GM20000 (cell line): Measurements from ENCODE around the gene SLC35B1.

Source experiments
- DNase-seq: peaks from one replicate; pipeline ENCODE4 v3.0.0; 2012; ENCODE audit warnings: low spot score
- TF ChIP-seq, protein P1 (sequence below): IDR thresholded peaks from 2 replicates; pipeline ENCODE4 v1.5.1; 2012; ENCODE audit warnings: mild to moderate bottlenecking, control low read depth; ENCODE audit errors: extremely low read depth, missing control alignments

Gene SLC35B1

DNA sequence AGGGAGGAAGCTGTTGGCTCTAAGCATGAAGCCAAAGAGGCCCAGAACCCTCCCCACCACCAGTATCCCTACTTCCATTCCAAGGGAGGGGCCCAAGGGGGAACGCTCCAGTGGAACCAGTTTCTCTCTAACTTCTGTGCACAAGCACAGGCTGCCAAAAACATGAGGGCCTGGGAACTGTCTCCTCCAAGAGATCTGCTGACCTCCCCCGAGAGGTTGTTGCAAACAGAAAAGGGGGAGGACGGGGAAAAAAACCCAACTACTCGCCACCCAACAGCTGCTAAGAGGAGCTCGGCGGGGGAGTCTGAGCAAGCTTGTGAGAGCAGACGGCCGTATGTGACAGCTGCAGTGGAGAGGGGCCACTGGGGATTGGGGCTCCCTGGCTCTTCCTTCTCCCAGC is 15.7 kb upstream of the SLC35B1 start:
- TF ChIP-seq, protein P1, sequence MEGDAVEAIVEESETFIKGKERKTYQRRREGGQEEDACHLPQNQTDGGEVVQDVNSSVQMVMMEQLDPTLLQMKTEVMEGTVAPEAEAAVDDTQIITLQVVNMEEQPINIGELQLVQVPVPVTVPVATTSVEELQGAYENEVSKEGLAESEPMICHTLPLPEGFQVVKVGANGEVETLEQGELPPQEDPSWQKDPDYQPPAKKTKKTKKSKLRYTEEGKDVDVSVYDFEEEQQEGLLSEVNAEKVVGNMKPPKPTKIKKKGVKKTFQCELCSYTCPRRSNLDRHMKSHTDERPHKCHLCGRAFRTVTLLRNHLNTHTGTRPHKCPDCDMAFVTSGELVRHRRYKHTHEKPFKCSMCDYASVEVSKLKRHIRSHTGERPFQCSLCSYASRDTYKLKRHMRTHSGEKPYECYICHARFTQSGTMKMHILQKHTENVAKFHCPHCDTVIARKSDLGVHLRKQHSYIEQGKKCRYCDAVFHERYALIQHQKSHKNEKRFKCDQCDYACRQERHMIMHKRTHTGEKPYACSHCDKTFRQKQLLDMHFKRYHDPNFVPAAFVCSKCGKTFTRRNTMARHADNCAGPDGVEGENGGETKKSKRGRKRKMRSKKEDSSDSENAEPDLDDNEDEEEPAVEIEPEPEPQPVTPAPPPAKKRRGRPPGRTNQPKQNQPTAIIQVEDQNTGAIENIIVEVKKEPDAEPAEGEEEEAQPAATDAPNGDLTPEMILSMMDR = no peak

DNA sequence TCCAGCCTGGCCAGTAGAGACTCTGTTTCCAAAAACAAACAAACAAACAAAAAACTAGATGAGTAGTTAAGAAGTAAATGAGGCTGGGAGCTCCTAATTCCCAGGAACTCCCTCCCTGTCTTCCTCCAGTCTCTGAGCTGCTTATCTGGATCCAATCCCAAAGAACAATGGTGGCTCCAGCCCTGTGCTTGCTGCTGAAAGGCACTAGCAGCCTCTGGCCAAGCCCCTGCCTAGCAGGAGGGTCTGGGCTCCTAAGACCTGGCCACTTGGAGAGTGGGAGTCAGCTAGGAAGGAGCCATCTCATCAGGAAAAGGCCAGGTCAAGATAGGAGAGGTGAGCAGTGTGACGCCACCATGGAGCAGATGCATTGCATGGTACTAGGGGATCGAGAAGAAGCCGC is 14.3 kb upstream of the SLC35B1 start:
- TF ChIP-seq, protein P1 = no peak
- DNase-seq = no peak

More for the DNA sequence above, 15.7 kb upstream of the SLC35B1 start:
- DNase-seq = no peak

DNA sequence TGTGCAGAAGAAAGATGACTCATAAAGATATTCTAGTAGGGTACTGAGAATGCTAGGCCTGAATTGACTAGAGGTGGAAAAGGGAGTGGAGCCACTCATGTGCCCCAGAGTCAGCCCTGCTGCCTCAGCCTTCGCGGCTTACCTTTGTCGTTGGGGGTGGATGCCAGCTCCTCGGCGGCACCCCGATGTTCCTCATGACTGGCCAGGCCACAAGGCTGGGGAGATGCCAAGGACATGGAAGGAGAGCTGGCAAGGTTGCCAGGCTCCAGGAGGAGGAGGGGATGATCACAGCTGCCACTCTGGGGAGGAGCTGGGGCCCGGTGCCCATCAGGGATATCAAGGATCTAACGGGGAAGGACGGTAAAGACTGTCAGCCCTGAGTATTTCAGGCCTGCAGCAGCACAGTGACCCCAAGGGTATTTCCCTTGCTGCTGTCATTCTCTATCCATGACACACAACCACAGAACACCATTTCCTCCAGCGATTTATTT is 9.7 kb upstream of the SLC35B1 start:
- TF ChIP-seq, protein P1 = no peak
- no peak for DNase-seq

DNA sequence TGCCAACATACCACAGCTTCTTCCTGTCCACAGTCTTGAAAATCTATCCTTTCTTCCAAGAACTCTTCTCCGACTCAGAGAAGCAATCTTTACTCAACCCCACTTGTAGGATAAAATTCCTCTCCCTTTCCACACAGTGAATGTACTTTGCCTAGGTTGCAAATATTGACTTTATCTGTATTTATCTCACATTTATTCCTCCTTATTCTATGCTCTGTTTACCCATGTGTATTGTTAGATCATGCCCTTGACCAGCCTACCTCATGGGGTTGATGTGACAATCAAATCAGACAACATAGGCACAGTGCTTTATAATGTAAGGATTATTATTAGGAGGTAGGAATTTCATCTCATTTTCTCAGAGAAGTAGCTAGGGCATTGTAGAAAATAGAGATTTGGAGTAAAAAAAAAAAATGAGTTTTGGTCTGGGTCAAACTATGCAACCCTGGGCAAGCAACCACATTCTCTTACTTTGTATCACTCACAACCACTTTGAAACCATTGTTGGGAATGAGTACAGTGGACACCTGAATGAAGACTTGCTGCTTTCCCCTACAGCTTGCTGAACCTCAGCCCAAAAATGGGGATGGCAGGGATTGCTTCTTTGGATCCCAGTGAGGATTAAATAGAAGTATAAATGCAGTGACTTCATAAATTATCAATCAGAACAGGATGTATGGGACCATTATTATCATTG is 9.1 kb upstream of the SLC35B1 start:
- TF ChIP-seq, protein P1 = no peak
- DNase-seq = no peak

DNA sequence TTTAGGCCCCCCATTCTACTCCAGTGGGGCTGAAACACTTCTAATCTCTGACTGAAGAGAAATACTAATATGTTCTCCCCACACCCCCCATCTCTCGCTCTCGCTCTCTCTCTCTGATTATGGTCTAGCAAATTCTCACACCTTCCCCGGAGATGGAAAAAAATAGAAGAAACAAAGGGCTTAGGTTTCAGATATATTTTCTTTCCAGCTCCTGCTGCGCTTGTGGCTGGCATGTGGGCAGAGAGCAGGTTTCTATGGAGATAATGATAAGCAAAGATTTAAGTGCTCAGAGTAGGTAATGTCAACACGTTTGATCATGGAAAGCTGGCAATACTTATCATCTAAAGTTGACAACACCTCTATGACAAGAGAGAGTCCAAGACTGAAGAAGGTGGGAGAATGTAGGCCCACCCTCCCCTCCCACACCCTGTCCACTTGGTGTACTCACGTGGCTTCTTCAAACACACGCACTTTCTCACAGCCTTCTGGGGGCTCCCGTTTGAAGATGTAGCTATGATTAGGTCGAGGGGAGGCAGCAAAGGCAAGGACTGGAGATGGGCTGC is 8.0 kb upstream of the SLC35B1 start:
- TF ChIP-seq, protein P1 = no peak

DNA sequence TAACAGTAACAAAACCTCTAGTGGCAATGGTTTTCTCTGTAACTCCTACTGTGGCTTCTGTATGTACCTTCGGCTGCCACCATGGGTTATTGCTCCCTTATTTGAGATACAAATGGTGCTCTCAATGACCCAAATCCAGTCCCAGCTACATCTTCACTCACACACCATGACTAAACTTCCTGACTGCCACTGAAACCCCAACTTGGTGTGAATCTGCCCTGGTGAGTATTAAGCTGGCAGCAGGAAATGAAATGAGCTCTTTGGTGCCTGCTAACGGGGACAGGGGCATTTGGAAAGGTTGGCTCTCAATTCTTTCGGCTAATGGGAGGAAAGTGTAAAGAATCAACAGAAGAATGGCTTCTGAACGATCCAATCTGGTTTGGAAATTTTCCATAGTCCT is 7.5 kb upstream of the SLC35B1 start:
- no peak for DNase-seq
- TF ChIP-seq, protein P1 = no peak

More for the DNA sequence above, 8.0 kb upstream of the SLC35B1 start:
- no peak for DNase-seq

DNA sequence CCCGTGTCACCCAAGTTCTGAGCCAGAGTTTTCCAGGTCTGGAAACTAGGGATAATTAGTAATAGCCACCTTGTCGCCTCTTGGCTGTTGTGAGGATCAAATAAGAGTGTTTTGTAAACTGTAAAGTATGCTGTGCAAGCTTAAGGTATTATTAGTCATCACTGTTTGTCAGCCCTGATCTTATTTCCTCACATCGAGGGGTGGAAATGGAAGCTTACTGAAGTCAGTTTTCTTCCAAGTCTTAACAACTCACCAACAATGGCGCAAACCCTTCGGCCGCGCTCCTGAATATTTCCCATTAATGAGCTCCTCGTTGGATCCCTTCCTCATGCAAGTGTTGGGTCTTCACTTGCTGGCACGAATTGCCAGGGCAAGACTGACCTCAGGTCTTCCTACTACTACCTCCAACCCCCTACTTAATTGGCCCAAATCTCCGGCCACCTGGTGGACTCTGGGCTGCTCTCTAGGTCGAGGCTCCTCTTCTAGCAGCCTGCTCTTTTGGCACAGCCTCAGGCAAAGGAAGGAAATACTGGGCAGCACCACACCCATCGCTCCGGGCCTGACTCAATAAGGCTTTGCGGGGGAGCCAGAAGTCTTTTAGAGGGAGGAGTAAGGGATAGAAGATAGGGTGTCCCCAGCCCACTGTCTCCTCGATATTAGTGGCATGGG is 885 bp upstream of the SLC35B1 start:
- DNase-seq = no peak
- TF ChIP-seq, protein P1 = no peak
